GM12878 (cell line): Measurements from ENCODE around the gene SLC6A20. TPM values are rescaled to one million over a fixed set of nuclear protein-coding genes. Genes with fewer than 3 reads are reported as not detected.

ENCODE experiments used
- ATAC-seq: fragments of 200-7000 bp; cut with Tn5 transposase; 3 replicates; pipeline ENCODE4 v1.9.1; 2020; ENCODE audit warnings: mild to moderate bottlenecking, moderate library complexity
- BruUV-seq: library from RNA; stranded (reverse); fragments of 400-500 nt; replicated peaks from 2 replicates; lab custom pipeline; 2021; lab: Mats Ljungman, UMichigan
- CTCF ChIA-PET: fragments of 300-600 bp; sonication (Branson Sonifier 250); formaldehyde crosslinking; extraction: SDS; loops from one replicate; lab custom pipeline; 2021; ENCODE audit warnings: inconsistent platforms; lab: Yijun Ruan, JAX
- POLR2A ChIA-PET: fragments of 350-600 bp; formaldehyde crosslinking; extraction: SDS; loops from one replicate; lab custom pipeline; 2021; ENCODE audit warnings: inconsistent platforms; lab: Charles Lee
- RAD21 ChIA-PET: fragments of 300-600 bp; sonication (Branson Sonifier 250); formaldehyde crosslinking; loops from one replicate; lab custom pipeline; 2023; ENCODE audit warnings: antibody characterized with exemption; ENCODE audit not compliant: unreplicated experiment; lab: Charles Lee
- SMC1A ChIA-PET: fragments of 300-600 bp; sonication (Branson Sonifier 250); formaldehyde crosslinking; loops from one replicate; lab custom pipeline; 2023; ENCODE audit not compliant: unreplicated experiment, uncharacterized antibody; lab: Charles Lee
- DNase-seq: peaks from one replicate; pipeline ENCODE4 v3.0.0-alpha.2; 2011; ENCODE audit warnings: low read depth, low spot score
- FAIRE-seq: peaks from 3 replicates; lab custom pipeline; 2011; peaks lifted over from hg19 to GRCh38; lab: Jason Lieb, UNC
- H2AFZ ChIP-seq: 2 replicates; pipeline ENCODE4 v1.6.0; 2011; ENCODE audit warnings: low read depth, low read length, control low read depth; ENCODE audit not compliant: control insufficient read depth
- H3K27ac ChIP-seq: 2 replicates; pipeline ENCODE4 v1.5.1; 2011; ENCODE audit warnings: control low read depth; ENCODE audit not compliant: control insufficient read depth, insufficient read depth
- H3K27me3 ChIP-seq, 2 experiments: replicated peaks in 1 of 2; 2 replicates each; pipeline versions ENCODE4 v1.6.0 to v1.6.1; 2011; ENCODE audit warnings: low read length in 1 of 2; ENCODE audit not compliant: control insufficient read depth in 2 of 2, insufficient read depth in 2 of 2
- H3K36me3 ChIP-seq, 2 experiments: 2 replicates each; pipeline ENCODE4 v1.5.1; 2011; ENCODE audit warnings: low read length in 1 of 2; ENCODE audit not compliant: control insufficient read depth in 2 of 2, insufficient read depth in 2 of 2
- H3K4me1 ChIP-seq: 2 replicates; pipeline ENCODE4 v1.6.1; 2011; ENCODE audit warnings: mild to moderate bottlenecking, low read length, moderate library complexity, mixed read lengths; ENCODE audit not compliant: control insufficient read depth, insufficient read depth
- H3K4me2 ChIP-seq: 2 replicates; pipeline ENCODE4 v1.6.0; 2011; ENCODE audit warnings: control low read depth; ENCODE audit not compliant: control insufficient read depth, insufficient read depth
- H3K4me3 ChIP-seq: fragments of 200-600 bp; sonication (generic); 2 replicates; pipeline ENCODE4 v1.5.1; 2016
- H3K79me2 ChIP-seq: 2 replicates; pipeline ENCODE4 v1.6.0; 2011; ENCODE audit warnings: low read length; ENCODE audit not compliant: control insufficient read depth, insufficient read depth
- H3K9ac ChIP-seq: 2 replicates; pipeline ENCODE4 v1.8.0; 2011; ENCODE audit warnings: low read length, control low read depth, mixed read lengths; ENCODE audit not compliant: control insufficient read depth, insufficient read depth
- H3K9me3 ChIP-seq: replicated peaks from 3 replicates; pipeline ENCODE4 v1.5.1; 2011; ENCODE audit warnings: mild to moderate bottlenecking, low read length; ENCODE audit not compliant: control insufficient read depth, insufficient read depth
- H4K20me1 ChIP-seq: 2 replicates; pipeline ENCODE4 v1.6.0; 2011; ENCODE audit not compliant: control insufficient read depth, insufficient read depth
- ATF7 ChIP-seq: fragments of 450-650 bp; IDR thresholded peaks from 2 replicates; pipeline ENCODE4 v1.6.1; 2016; ENCODE audit warnings: low read depth, mild to moderate bottlenecking
- ETV6 ChIP-seq, 2 experiments: fragments of 450-650 bp in 1 of 2; IDR thresholded peaks in 1 of 2; conservative IDR thresholded peaks in 1 of 2; 2 replicates each; pipeline ENCODE4 v1.6.1; 2014; ENCODE audit warnings: antibody characterized with exemption in 1 of 2, borderline replicate concordance in 1 of 2, low read depth in 1 of 2, mild to moderate bottlenecking in 1 of 2, moderate library complexity in 1 of 2
- NFIC ChIP-seq: IDR thresholded peaks from 2 replicates; pipeline ENCODE4 v1.6.1; 2012; ENCODE audit warnings: low read depth, mild to moderate bottlenecking, inconsistent platforms, low read length, moderate library complexity
- NFYA ChIP-seq: IDR thresholded peaks from 2 replicates; pipeline ENCODE4 v1.6.1; 2011; ENCODE audit warnings: low read depth, mild to moderate bottlenecking, low read length, improper control_type of control experiment, borderline replicate concordance
- PML ChIP-seq: IDR thresholded peaks from 2 replicates; pipeline ENCODE4 v1.6.1; 2012; ENCODE audit warnings: low read length, inconsistent platforms
- POLR2AphosphoS2 ChIP-seq: IDR thresholded peaks from 2 replicates; pipeline ENCODE4 v1.6.1; 2011; ENCODE audit warnings: low read depth, mild to moderate bottlenecking, low read length, improper control_type of control experiment, moderate library complexity
- SP1 ChIP-seq: IDR thresholded peaks from one replicate; pipeline ENCODE4 v1.6.1; 2011; ENCODE audit warnings: low read depth, low read length
- YBX1 ChIP-seq: fragments of 450-650 bp; IDR thresholded peaks from 2 replicates; pipeline ENCODE4 v1.6.1; 2016; ENCODE audit warnings: antibody characterized with exemption
- ZNF274 ChIP-seq: IDR thresholded peaks from one replicate; pipeline ENCODE4 v1.8.0; 2011; ENCODE audit not compliant: insufficient read length, insufficient read depth
- ZNF687 ChIP-seq: fragments of 450-650 bp; IDR thresholded peaks from 2 replicates; pipeline ENCODE4 v1.6.1; 2017; ENCODE audit warnings: mild to moderate bottlenecking, moderate library complexity
- WGBS: methylation state at CpG from one replicate; pipeline ENCODE4 v1.1.6; 2016; ENCODE audit warnings: low lambda C conversion rate; ENCODE audit not compliant: insufficient replicate concordance, insufficient coverage; ENCODE audit errors: missing lambda C conversion rate; 5-methylcytosine and 5-hydroxymethylcytosine counted together
- in situ Hi-C: fragments of 300-500 bp; cut with MboI; formaldehyde crosslinking; loops from 9 replicates; pipeline ENCODE4 v1.14.3; 2018; ENCODE audit warnings: mixed read lengths
- intact Hi-C: fragments of 100-400 bp; cut with micrococcal nuclease; formaldehyde crosslinking; loops from one replicate; pipeline ENCODE4 v1.14.2; 2022; ENCODE audit not compliant: unreplicated experiment
- polyA plus RNA-seq, 11 experiments: library from polyadenylated mRNA; depleted of rRNA in 4 of 11; unstranded in 6 of 11; stranded (reverse) in 5 of 11; fragments of >200 nt; fragmentation: Nextera tagmentation in 4 of 11; fragmentation: Illumina TruSeq in 1 of 11; extraction: Ambion mirVana in 4 of 11; extraction: Trizol in 1 of 11; gene quantifications; 1 replicate in 1 of 11; 2 replicates in 10 of 11; pipeline versions ENCODE4 v1.2.1 to v1.2.3, GENCODE V29; 2011 to 2016; ENCODE audit warnings: inconsistent platforms in 2 of 11, missing spikeins in 2 of 11, low read depth in 1 of 11
- total RNA-seq, 4 experiments: library from RNA; depleted of rRNA in 3 of 4; stranded (reverse); fragments of >200 nt in 3 of 4; fragmentation: Illumina TruSeq in 1 of 4; extraction: Trizol in 1 of 4; gene quantifications; 2 replicates each; pipeline versions ENCODE4 v1.2.1 to v1.2.3, GENCODE V29; 2013 to 2021
- TF ChIP-seq, protein P1 (sequence below): IDR thresholded peaks from 2 replicates; pipeline ENCODE4 v1.6.1; 2011; ENCODE audit warnings: mild to moderate bottlenecking, low read depth, low read length, moderate library complexity; ENCODE audit not compliant: insufficient replicate concordance

SLC6A20 gene
- total and polyA plus RNA-seq, 10 of the 15 experiments (the other 5 are each of a cell fraction or from before 2014, with no cell fraction given), result 0.31 to 4.1 (median 1.1) TPM

DNA sequence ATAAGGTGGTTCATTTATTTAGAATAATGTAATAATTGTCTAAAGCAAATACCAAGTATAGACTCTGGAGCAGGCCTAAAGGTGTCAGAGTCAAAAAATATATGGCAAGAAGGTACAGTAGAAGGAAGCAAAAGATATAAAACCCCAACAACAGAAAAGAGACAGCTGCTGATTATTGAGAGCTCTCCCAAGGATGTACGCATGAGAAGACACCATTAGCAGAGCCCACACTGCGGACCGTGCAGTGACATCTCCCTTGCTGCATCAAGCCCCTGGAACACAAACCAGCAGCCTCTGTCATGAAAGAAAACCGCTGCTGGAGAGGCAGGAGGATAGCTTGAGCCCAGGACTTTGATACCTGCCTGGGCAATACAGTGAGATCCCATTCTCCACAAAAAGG, 18.0 kb upstream of the SLC6A20 start (continued):
- no peak for TF ChIP-seq ZNF687
- TF ChIP-seq PML, result no peak
- no peak for TF ChIP-seq ZNF274
- no peak for TF ChIP-seq NFYA

DNA sequence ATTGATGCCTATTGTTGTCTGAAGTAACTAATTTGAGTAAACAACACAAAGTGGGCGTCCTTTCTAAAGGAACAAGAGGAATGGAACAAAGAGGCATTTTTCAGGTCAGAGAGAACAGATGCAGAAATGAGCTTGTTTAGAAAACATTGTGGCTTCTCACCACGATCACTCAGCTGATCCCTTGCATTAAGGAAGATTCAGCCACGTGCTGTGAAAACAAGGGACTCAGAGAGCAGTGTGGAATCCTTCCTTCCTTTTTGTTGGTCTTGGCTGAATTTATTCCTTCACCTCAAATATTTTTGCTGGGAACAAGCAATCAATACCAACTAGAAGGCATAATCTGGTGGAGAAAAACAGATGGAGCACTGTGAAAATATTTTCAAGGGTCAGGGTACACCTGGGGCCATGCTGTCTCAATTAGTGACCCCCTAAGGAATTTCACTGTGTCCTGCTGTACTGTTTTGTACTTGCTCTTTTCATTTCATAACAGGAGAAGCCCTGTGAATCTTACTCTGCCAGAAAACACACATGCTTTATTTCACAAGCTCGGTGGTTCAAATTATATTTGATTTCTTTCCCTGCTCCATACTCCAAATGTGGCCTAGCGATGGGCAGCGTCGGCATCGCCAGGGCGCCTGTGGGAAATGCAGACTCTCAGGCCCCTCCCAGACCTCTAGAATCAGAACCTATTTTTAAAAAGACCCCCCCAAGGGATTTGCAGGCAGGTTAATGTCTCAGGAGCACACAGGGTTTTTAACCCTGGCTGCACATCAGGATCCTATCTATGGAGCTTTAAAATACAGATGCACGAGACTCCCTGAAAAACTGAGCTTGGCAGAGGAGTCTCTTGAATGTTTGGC, 11.6 kb upstream of the SLC6A20 start:
- Histone ChIP-seq H3K79me2 (no peaks in the 10 kb centered on the region), H3K4me3 (no peak overlapping the region), H3K9me3 (no peaks in the 10 kb centered on the region), H3K4me1 (no peaks in the 10 kb centered on the region), H4K20me1 (no peaks in the 10 kb centered on the region), H3K9ac (no peak overlapping the region), H3K4me2 (no peak overlapping the region), H3K36me3 (no peaks in the 10 kb centered on the region; a peak in 1 of 4 replicates), H3K27ac (no peak overlapping the region), H3K27me3 (no peaks in the 10 kb centered on the region), H2AFZ (no peak overlapping the region)
- TF ChIP-seq YBX1 (no peak), ATF7 (no peak), ETV6 (conservative IDR thresholded peaks at IDR 0.05 in 1 of 2, IDR thresholded peaks at IDR 0.05 in 1 of 2; ENCODE audit: borderline replicate concordance in 1 of 2, low read depth in 1 of 2) (no peak), POLR2AphosphoS2 (no peak), NFIC (no peak), SP1 (no peak)
- TF ChIP-seq, protein P1, sequence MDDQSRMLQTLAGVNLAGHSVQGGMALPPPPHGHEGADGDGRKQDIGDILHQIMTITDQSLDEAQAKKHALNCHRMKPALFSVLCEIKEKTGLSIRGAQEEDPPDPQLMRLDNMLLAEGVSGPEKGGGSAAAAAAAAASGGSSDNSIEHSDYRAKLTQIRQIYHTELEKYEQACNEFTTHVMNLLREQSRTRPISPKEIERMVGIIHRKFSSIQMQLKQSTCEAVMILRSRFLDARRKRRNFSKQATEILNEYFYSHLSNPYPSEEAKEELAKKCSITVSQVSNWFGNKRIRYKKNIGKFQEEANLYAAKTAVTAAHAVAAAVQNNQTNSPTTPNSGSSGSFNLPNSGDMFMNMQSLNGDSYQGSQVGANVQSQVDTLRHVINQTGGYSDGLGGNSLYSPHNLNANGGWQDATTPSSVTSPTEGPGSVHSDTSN, result no peak
- SMC1A ChIA-PET, result interaction anchor here (0.6 to 1.1 kb wide), 4 partner anchors 8 to 113 kb away, joined by 3 read pairs; no protein-coding TSS in a partner anchor
- POLR2A ChIA-PET, result no interaction called here
- DNase-seq (no peak), FAIRE-seq (no peak), ATAC-seq (no peak)
- in situ Hi-C loops, result no loop called here
- CTCF ChIA-PET, result interaction anchor here (0.6 to 0.7 kb wide), 2 partner anchors 199 to 1859 kb away, joined by 3 read pairs; no protein-coding TSS in a partner anchor
- no TSS peak for BruUV-seq
- RAD21 ChIA-PET, result no interaction called here
- intact Hi-C loops, result no loop called here
- WGBS, result 32% methylated on average over 10 of the region's 10 CpGs
